HG03196 (cell line): ENCODE results near the gene MARK2.
"Not testable (repeated sequence)": the region's sequence is repeated elsewhere in the genome, so short reads cannot be mapped to it uniquely, and the experiment has no call there.

ENCODE experiments used
- ATAC-seq: cut with Tn5 transposase; IDR thresholded peaks from one replicate; pipeline ENCODE4 v1.9.1; 2021; ENCODE audit not compliant: unreplicated experiment

Gene MARK2

GRCh38 chr11:63853476-63853875 is 14.6 kb downstream of the MARK2 start:
- ATAC-seq: no peak

DNA sequence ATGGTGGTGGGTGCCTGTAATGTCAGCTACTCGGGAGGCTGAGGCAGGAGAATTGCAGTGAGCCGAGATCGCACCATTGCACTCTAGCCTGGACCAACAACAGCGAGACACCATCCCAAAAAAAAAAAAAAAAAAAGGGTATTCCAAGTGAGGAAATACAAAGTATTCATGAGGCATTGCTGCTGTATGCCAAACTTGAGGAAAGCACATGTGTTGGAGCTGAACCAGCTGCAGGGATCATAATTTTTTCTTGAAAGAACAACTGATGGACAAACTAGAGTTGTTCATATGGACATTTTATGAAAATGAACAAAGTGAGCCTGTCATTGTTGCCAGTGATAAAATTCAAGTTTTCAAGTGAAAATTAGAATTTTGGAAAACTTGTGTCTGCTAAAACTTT is 15.8 kb downstream of the MARK2 start:
- no peak for ATAC-seq

- ATAC-seq: no peak
These were observed 17.1 kb downstream of the MARK2 start for GRCh38 chr11:63855975-63856374.

- ATAC-seq: no peak
These were observed 20.0 kb downstream of the MARK2 start for GRCh38 chr11:63858628-63859550.

GRCh38 chr11:63862923-63863322 is 24.0 kb downstream of the MARK2 start:
- ATAC-seq: no peak

DNA sequence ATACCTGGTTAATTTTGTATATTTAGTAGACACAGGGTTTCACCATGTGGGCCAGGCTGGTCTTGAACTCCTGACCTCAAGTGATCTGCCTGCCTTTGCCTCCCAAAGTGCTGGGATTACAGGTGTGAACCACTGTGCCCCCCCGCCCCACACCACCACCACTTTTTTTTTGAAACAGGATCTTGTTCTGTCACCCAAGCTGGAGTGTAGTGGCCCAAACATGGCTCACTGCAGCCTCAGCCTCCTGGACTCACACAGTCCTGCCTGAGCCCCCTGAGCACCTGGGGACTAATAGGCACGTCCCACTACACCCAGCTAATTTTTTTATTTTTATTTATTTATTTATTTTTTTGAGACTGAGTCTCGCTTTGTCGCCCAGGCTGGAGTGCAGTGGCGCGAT is 24.7 kb downstream of the MARK2 start:
- ATAC-seq: not testable (repeated sequence)

DNA sequence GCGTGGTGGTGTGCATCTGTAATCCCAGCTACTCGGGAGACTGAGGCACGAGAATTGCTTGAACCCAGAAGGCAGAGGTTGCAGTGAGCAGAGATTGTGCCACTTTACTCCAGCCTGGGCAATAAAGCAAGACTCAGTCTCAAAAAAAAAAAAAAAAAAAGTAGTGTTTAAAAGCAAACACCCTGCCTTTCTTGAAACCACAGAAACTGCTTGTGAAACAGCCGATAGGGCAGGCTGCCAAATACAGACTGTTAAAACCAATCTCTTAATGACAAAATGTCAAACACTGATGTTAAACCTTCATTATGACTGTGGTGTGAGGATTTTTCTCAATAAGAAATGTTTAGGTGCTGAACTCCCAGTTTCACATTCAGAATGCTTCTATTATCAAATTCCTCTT is 27.3 kb downstream of the MARK2 start:
- peak; percentile 50 for ATAC-seq

- ATAC-seq: no peak
These were observed 28.6 kb downstream of the MARK2 start for GRCh38 chr11:63867511-63867910.

GRCh38 chr11:63868399-63869064 is 29.6 kb downstream of the MARK2 start:
- ATAC-seq: no peak

GRCh38 chr11:63869171-63869591 is 30.3 kb downstream of the MARK2 start:
- ATAC-seq: no peak

GRCh38 chr11:63869683-63870082 is 30.8 kb downstream of the MARK2 start:
- ATAC-seq: no peak

DNA sequence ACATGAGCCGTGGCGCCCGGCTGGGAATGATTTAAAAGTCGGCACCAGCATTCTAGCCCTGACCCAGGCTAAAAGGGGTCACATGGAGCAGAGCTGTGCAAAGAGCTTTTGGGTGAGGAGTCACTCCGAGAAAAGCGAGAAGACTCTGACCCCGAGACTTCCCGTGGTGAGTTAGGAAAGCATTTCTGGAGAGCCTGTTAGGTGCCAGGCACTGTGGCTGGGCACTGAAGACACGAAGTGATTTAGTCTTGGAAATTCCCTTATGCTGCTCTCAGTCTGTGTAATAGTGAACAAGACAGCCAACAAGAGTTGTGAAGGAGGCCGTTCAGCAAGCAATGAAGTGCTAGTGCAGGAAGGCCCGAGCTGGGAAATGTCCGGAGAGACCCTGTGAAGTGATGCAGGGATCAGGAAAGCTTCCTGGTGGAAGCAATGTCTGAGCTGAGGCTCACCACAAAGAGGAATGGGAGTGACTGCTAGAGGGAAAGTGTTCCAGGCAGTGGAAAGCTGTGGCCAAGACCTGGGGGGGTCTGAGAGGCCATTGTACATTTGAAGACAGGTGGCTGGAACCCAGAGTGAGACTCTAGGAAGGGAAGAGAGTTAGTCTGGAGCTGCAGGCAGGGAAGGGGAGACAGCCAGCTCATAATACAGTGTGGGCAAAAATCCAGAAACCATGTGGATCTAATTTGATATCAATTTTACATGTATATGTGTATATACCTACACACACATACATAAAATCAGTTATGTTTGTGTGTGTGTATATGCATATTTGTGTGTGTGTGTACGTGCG is 31.6 kb downstream of the MARK2 start:
- no peak for ATAC-seq

GRCh38 chr11:63871962-63872799 is 33.3 kb downstream of the MARK2 start:
- peak; percentile 83 for ATAC-seq

DNA sequence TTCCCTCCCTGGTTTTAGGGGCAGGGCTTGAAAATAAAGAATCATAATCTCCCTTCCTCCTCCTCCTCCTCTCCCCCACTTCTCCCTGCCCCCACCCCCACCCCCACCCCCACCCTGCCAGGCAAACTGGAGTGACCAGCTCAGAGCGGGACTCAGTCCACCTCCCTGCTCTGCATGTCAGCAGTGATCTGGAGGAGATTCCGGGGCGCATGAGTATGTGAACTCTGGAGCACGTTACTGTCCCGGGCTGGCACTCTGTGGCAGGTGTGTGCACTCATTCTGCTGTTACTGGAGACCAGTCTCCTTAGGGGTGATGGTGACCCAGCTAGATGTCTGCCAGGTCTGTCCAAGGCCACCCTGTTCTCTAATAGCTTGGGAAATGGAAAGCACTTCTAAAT is 33.9 kb downstream of the MARK2 start:
- no peak for ATAC-seq

DNA sequence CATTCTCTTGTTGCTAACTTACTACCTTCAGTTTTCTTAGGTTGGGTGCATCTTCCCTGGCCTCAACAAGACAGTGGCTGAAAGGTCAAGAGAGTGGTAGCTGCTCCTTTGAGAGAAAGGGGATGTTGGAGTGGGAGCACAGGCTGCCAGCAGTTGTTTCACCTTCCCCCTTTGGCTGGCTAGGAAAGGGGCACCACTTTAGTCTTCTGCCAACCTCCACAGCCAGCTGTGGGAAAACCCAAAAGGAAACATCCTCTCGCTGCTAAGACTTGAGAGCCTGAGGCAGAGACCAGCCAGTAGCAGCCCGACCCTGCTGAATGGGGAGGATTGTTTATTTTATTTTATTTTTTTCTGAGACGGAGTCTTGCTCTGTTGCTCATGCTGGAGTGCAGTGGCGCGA is 34.4 kb downstream of the MARK2 start:
- no peak for ATAC-seq

DNA sequence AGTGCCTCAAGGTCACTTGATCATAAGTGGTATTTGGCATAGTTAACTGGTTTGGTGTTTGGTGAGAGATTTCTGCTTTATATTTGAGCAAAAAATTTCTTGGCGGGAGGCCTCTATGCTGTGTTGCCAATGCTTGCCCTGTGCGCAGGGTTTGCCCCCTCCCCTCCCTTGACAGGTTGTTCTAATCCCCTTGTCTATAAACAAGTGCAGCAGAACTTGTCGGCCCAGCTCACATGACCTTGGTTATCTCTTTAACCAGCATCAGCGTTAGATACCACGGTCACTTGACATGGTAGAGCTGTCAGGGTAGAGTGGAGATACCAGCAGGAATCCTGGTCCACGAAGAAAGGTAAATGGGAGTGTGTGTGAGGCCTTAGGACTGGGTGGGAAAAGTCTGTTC is 35.6 kb downstream of the MARK2 start:
- ATAC-seq: no peak

DNA sequence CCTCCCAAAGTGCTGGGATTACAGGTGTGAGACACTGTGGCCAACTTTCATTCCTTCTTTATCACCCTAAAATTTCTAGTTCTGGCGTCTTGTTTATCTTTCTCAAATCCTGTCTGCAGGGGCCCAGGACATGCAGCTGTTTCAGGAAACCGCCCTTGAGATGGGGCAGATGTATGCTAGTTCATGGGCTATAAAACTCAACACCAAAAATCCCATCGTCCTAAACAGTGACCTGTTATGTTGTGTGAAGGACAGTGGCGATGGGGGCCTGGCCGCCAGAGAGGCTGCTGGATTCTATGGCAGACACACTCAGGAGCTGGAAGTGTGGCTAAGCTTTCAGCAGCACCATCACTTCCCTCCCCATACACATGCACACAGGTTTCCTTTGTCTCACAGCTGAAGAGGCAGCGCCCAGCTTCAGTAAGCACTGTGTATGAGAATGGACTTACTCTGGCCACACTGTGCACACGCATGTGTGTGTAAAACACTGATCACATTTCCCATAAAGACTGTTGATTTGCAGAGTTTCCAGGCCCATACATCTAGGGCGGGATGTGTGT is 36.7 kb downstream of the MARK2 start:
- ATAC-seq: no peak

- no peak for ATAC-seq
These were observed 37.7 kb downstream of the MARK2 start for GRCh38 chr11:63876616-63877015.

DNA sequence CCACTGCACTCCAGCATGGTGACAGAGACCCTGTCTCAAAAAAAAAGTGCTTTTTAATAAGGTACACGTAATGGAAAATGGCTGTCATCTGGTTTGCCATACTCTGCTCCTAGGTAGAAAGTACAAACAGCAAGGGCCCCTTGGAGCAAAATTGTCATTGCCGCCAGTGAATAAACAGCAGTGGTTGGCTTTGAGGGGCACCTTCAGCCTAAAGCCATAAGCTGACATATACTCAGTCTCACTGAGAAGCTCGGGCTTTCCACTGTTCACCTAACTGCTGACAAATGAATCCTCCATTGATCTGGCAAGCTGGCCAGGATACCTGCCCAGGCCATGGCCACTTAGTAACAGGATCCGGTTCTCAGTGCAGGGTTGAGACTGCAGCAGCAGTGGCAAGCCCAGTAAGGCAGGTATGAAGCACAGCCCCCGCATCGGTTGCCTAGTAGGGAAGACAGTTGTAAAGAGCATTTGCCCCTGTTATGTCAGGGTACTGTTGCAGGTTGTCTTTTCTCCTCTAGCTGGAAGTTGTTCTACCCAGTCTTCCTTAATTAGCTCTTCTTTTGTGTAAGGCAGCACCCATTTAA is 38.8 kb downstream of the MARK2 start:
- ATAC-seq: no peak
